HepG2 (cell line): ENCODE measurements around the gene ARPC1A. TPM values are rescaled to one million over a fixed set of nuclear protein-coding genes. Genes with fewer than 3 reads are reported as not detected.
A peak's percentile ranks its signal among the peaks of the same experiment; 100 is the strongest.

ENCODE experiments used
- ELF3 ChIP-seq: IDR thresholded peaks from 2 replicates; pipeline ENCODE4 v1.6.1; 2016; ENCODE audit warnings: missing genetic modification reagents, missing compliant biosample characterization
- GFI1 ChIP-seq: sonication (generic); formaldehyde crosslinking; IDR thresholded peaks from 2 replicates; pipeline ENCODE4 v1.5.0; 2020; ENCODE audit warnings: missing genetic modification reagents, mild to moderate bottlenecking, borderline replicate concordance
- HDAC2 ChIP-seq: sonication (generic); formaldehyde crosslinking; IDR thresholded peaks from 2 replicates; pipeline ENCODE4 v1.4.0; 2020; ENCODE audit warnings: missing genetic modification reagents
- HOXD1 ChIP-seq: sonication (generic); formaldehyde crosslinking; IDR thresholded peaks from 2 replicates; pipeline ENCODE4 v1.5.0; 2020; ENCODE audit warnings: missing genetic modification reagents
- JARID2 ChIP-seq: sonication (generic); formaldehyde crosslinking; IDR thresholded peaks from 2 replicates; pipeline ENCODE4 v1.8.1; 2023; ENCODE audit warnings: missing genetic modification reagents, inconsistent platforms; ENCODE audit not compliant: insufficient replicate concordance
- KMT2A ChIP-seq: sonication (generic); formaldehyde crosslinking; IDR thresholded peaks from 2 replicates; pipeline ENCODE4 v1.4.0; 2020; ENCODE audit warnings: missing genetic modification reagents
- MIXL1 ChIP-seq: IDR thresholded peaks from 2 replicates; pipeline ENCODE4 v1.6.1; 2016
- MXI1 ChIP-seq: IDR thresholded peaks from 3 replicates; pipeline ENCODE4 v1.6.1; 2012; ENCODE audit warnings: low read depth, low read length, inconsistent platforms, borderline replicate concordance
- NFIC ChIP-seq: IDR thresholded peaks from 2 replicates; pipeline ENCODE4 v1.6.1; 2012; ENCODE audit warnings: mild to moderate bottlenecking, low read length, inconsistent platforms
- NR2F1 ChIP-seq, 2 experiments: fragments of 450-650 bp in 1 of 2; formaldehyde crosslinking in 1 of 2; IDR thresholded peaks; 2 replicates each; pipeline versions ENCODE4 v1.5.0 to v1.6.1; 2016 to 2020; ENCODE audit warnings: mild to moderate bottlenecking in 1 of 2, missing compliant biosample characterization in 1 of 2, missing genetic modification reagents in 1 of 2, moderate library complexity in 1 of 2
- REPIN1 ChIP-seq: sonication (generic); formaldehyde crosslinking; IDR thresholded peaks from 2 replicates; pipeline ENCODE4 v1.8.0; 2022; ENCODE audit warnings: missing genetic modification reagents, low read depth, mild to moderate bottlenecking, borderline replicate concordance
- SP4 ChIP-seq: sonication (generic); formaldehyde crosslinking; IDR thresholded peaks from 2 replicates; pipeline ENCODE4 v1.8.1; 2023; ENCODE audit warnings: mild to moderate bottlenecking, missing genetic modification reagents
- TEAD2 ChIP-seq: sonication (generic); formaldehyde crosslinking; IDR thresholded peaks from 2 replicates; pipeline ENCODE4 v1.9.0; 2021; ENCODE audit warnings: missing genetic modification reagents
- TMF1 ChIP-seq: sonication (generic); formaldehyde crosslinking; IDR thresholded peaks from 2 replicates; pipeline ENCODE4 v1.8.1; 2022; ENCODE audit warnings: low read depth, missing genetic modification reagents
- ZNF274 ChIP-seq: sonication (generic); formaldehyde crosslinking; IDR thresholded peaks from 2 replicates; pipeline ENCODE4 v1.5.1; 2020; ENCODE audit warnings: mild to moderate bottlenecking, missing genetic modification reagents
- ZNF275 ChIP-seq: sonication (generic); formaldehyde crosslinking; IDR thresholded peaks from 2 replicates; pipeline ENCODE4 v1.8.0; 2022; ENCODE audit warnings: missing genetic modification reagents, mild to moderate bottlenecking, inconsistent platforms, borderline replicate concordance
- ZNF44 ChIP-seq: sonication (generic); formaldehyde crosslinking; IDR thresholded peaks from 2 replicates; pipeline ENCODE4 v1.5.1; 2020; ENCODE audit warnings: mild to moderate bottlenecking, missing genetic modification reagents
- ZNF441 ChIP-seq: sonication (generic); formaldehyde crosslinking; IDR thresholded peaks from 2 replicates; pipeline ENCODE4 v1.7.0; 2021; ENCODE audit warnings: missing genetic modification reagents, borderline replicate concordance
- ZNF724P ChIP-seq: sonication (generic); formaldehyde crosslinking; IDR thresholded peaks from 2 replicates; pipeline ENCODE4 v1.8.0; 2022; ENCODE audit warnings: missing genetic modification reagents, borderline replicate concordance
- ZNF768 ChIP-seq: sonication (generic); formaldehyde crosslinking; IDR thresholded peaks from 2 replicates; pipeline ENCODE4 v1.4.0; 2020; ENCODE audit warnings: missing genetic modification reagents
- ZNF792 ChIP-seq: IDR thresholded peaks from 2 replicates; pipeline ENCODE4 v1.6.1; 2016
- ZNF800 ChIP-seq: sonication (generic); formaldehyde crosslinking; IDR thresholded peaks from 2 replicates; pipeline ENCODE4 v1.4.0; 2020; ENCODE audit warnings: missing genetic modification reagents
- ZSCAN21 ChIP-seq: sonication (generic); formaldehyde crosslinking; IDR thresholded peaks from 2 replicates; pipeline ENCODE4 v1.8.0; 2022; ENCODE audit warnings: mild to moderate bottlenecking, missing genetic modification reagents, moderate library complexity, borderline replicate concordance
- polyA plus RNA-seq, 8 experiments: library from polyadenylated mRNA; depleted of rRNA in 3 of 8; stranded (reverse) in 7 of 8; unstranded in 1 of 8; fragments of >200 nt; fragmentation: Illumina TruSeq in 4 of 8; extraction: Trizol in 4 of 8; gene quantifications; 2 replicates each; pipeline versions ENCODE4 v1.2.1 to v1.2.3, GENCODE V29; 2011 to 2016; ENCODE audit warnings: low read depth in 4 of 8, missing spikeins in 1 of 8, mixed read lengths in 1 of 8; ENCODE audit not compliant: insufficient read depth in 1 of 8
- total RNA-seq, 5 experiments: library from RNA; depleted of rRNA; stranded (reverse); fragments of >200 nt; fragmentation: Illumina TruSeq; extraction: Trizol; gene quantifications; 2 replicates each; pipeline ENCODE4 v1.2.3, GENCODE V29; 2016; ENCODE audit warnings: low read depth in 1 of 5
- TF ChIP-seq, protein P1 (sequence below): sonication (generic); formaldehyde crosslinking; IDR thresholded peaks from 2 replicates; pipeline ENCODE4 v1.4.0; 2020; ENCODE audit warnings: missing genetic modification reagents
- TF ChIP-seq, protein P2 (sequence below): sonication (generic); formaldehyde crosslinking; IDR thresholded peaks from 2 replicates; pipeline ENCODE4 v1.9.0; 2021; ENCODE audit warnings: missing genetic modification reagents, borderline replicate concordance

ARPC1A gene
- total and polyA plus RNA-seq, 2 of the 13 experiments (the other 11 are each of a cell fraction or from before 2014, with no cell fraction given) = 44.3 to 88.5 TPM

DNA sequence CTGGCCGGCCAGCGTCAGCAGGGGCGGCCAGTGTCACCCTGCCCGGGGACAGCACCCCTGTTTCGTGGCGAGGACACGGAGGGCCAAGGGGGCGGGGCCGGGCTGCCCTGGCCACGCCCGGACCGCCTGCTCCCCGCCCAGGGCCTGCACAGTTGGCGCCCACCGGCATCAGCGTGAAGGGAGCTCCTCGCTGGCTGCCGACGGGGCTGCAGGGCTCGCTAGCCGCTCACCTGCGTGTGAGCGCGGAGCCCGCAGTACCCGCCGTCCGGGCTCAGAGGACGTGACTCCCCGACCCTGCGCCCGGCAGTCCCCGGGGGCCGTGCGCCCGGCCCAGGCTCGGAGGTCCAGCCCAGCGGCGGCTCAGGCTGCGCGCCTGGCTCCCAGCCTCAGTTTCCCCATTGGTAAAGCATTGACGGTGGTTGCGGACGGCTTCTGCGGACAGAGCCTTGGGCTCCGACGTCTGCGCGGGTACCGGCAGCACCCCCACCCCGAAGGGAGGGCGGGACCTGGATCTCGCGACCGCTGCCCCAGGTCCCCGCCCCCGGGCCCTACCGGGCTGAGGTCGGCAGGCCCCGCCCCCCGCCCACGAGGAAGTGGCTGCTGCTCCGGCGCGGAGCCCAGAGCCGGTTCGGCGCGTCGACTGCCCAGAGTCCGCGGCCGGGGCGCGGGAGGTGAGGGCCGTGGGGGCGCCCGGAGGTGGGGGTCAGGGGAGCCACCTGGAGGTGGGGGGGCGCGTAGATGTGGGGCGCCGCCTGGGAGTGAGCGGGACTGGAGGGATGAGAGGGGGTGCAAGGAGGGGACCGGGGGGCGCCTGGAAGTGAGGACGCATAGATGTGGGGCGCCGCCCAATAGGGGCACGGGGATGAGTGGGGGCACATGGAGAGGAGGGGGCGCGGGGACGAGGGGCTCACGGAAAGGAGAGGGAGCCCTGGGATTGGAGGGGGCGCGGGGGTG lies 48.7 kb downstream of the ARPC1A start, which contains the start of gene ARPC1B (continued):
- TF ChIP-seq, protein P1, sequence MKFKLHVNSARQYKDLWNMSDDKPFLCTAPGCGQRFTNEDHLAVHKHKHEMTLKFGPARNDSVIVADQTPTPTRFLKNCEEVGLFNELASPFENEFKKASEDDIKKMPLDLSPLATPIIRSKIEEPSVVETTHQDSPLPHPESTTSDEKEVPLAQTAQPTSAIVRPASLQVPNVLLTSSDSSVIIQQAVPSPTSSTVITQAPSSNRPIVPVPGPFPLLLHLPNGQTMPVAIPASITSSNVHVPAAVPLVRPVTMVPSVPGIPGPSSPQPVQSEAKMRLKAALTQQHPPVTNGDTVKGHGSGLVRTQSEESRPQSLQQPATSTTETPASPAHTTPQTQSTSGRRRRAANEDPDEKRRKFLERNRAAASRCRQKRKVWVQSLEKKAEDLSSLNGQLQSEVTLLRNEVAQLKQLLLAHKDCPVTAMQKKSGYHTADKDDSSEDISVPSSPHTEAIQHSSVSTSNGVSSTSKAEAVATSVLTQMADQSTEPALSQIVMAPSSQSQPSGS (CRISPR knock-in tag) = no peak; the same call in 1 of the 2 replicates
- TF ChIP-seq ZNF792 (CRISPR knock-in tag) = no peak
- peak; percentile 49; the same call in 1 of the 2 replicates for TF ChIP-seq ELF3 (CRISPR knock-in tag)
- no peak for TF ChIP-seq ZNF441 (CRISPR knock-in tag)
- no peak for TF ChIP-seq ZNF275 (CRISPR knock-in tag)
- 0 out of 2 replicates have a peak, but pooled peaks have one; percentile 32 for TF ChIP-seq ZNF274
- peak; percentile 22; the same call in 1 of the 2 replicates for TF ChIP-seq ZNF768
- no peak for TF ChIP-seq NFIC
- 0 out of 2 replicates have a peak, but pooled peaks have one; percentile 25 for TF ChIP-seq ZNF44 (CRISPR knock-in tag)
- no peak for TF ChIP-seq JARID2 (CRISPR knock-in tag)
- TF ChIP-seq ZNF800 (CRISPR knock-in tag) = no peak
- peak; percentile 37; the same call in 1 of the 2 replicates for TF ChIP-seq GFI1 (CRISPR knock-in tag)
- TF ChIP-seq KMT2A (CRISPR knock-in tag) = no peak
- TF ChIP-seq ZSCAN21 (CRISPR knock-in tag) = peak; percentile 36; the same call in 1 of the 2 replicates
- no peak for TF ChIP-seq TEAD2
- no peak for TF ChIP-seq HOXD1 (CRISPR knock-in tag)
- TF ChIP-seq, protein P2, sequence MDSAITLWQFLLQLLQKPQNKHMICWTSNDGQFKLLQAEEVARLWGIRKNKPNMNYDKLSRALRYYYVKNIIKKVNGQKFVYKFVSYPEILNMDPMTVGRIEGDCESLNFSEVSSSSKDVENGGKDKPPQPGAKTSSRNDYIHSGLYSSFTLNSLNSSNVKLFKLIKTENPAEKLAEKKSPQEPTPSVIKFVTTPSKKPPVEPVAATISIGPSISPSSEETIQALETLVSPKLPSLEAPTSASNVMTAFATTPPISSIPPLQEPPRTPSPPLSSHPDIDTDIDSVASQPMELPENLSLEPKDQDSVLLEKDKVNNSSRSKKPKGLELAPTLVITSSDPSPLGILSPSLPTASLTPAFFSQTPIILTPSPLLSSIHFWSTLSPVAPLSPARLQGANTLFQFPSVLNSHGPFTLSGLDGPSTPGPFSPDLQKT = no peak
- peak; percentile 56; the same call in 1 of the 2 replicates for TF ChIP-seq SP4 (CRISPR knock-in tag)
- TF ChIP-seq NR2F1 (CRISPR knock-in tag; IDR thresholded peaks at IDR 0.05) = no peak
- no peak for TF ChIP-seq HDAC2 (CRISPR knock-in tag)
- TF ChIP-seq ZNF724P = no peak; the same call in 1 of the 2 replicates
- no peak for TF ChIP-seq MIXL1 (CRISPR knock-in tag)
- TF ChIP-seq MXI1 = peak; percentile 51; the same call in 1 of the 3 replicates
- TF ChIP-seq TMF1 (CRISPR knock-in tag) = no peak
- TF ChIP-seq REPIN1 = peak; percentile 37; the same call in 1 of the 2 replicates
